HG03460 (cell line): Measurements from ENCODE around the gene TDRD9.

Experiments
- ATAC-seq: cut with Tn5 transposase; IDR thresholded peaks from one replicate; pipeline ENCODE4 v1.9.1; 2021; ENCODE audit not compliant: unreplicated experiment

The TDRD9 gene

GRCh38 chr14:104087981-104088850 is 160.0 kb downstream of the TDRD9 start:
- ATAC-seq: no peak

- no peak for ATAC-seq
Observed at GRCh38 chr14:104090071-104090748, 162.0 kb downstream of the TDRD9 start.

GRCh38 chr14:104091061-104091926 is 163.0 kb downstream of the TDRD9 start:
- no peak for ATAC-seq

- no peak for ATAC-seq
Observed at GRCh38 chr14:104091927-104092771, 163.9 kb downstream of the TDRD9 start.

- no peak for ATAC-seq
Observed at GRCh38 chr14:104092931-104093365, 164.7 kb downstream of the TDRD9 start.

- no peak for ATAC-seq
Observed at GRCh38 chr14:104093366-104094055, 165.3 kb downstream of the TDRD9 start.

GRCh38 chr14:104094056-104094708 is 165.9 kb downstream of the TDRD9 start:
- no peak for ATAC-seq

GRCh38 chr14:104094709-104095425 is 166.6 kb downstream of the TDRD9 start:
- no peak for ATAC-seq

- ATAC-seq: no peak
Observed at GRCh38 chr14:104095426-104096310, 167.4 kb downstream of the TDRD9 start.

GRCh38 chr14:104096318-104096717 is 168.1 kb downstream of the TDRD9 start:
- ATAC-seq: no peak

- ATAC-seq: no peak
Observed at GRCh38 chr14:104096751-104097700, 168.8 kb downstream of the TDRD9 start.

GRCh38 chr14:104098272-104099095 is 170.2 kb downstream of the TDRD9 start:
- no peak for ATAC-seq

GRCh38 chr14:104099096-104100041 is 171.1 kb downstream of the TDRD9 start:
- no peak for ATAC-seq
